Testis (tissue), 3 donors: Measurements from ENCODE around the gene FRMD4B. TPM values are rescaled to one million over a fixed set of nuclear protein-coding genes. Genes with fewer than 3 reads are reported as not detected.

Source experiments
- DNase-seq: peaks from one replicate; pipeline ENCODE4 v3.0.0-alpha.2; 2019
- H3K27ac ChIP-seq, 2 donors: fragments of 200-600 bp; sonication (generic); one replicate each; pipeline ENCODE4 v1.5.1; 2019
- H3K27me3 ChIP-seq: fragments of 200-600 bp; sonication (generic); one replicate; pipeline ENCODE4 v1.5.1; 2019
- H3K36me3 ChIP-seq: fragments of 200-600 bp; sonication (generic); one replicate; pipeline ENCODE4 v1.5.1; 2017; ENCODE audit warnings: low read depth; ENCODE audit errors: missing control alignments
- H3K4me1 ChIP-seq: fragments of 200-600 bp; sonication (generic); one replicate; pipeline ENCODE4 v1.5.1; 2019
- H3K4me3 ChIP-seq, 2 donors: fragments of 200-600 bp; sonication (generic); one replicate each; pipeline ENCODE4 v1.5.1; 2017 to 2019
- H3K9me3 ChIP-seq: fragments of 200-600 bp; sonication (generic); one replicate; pipeline ENCODE4 v1.5.1; 2017
- POLR2A ChIP-seq: fragments of 450-650 bp; IDR thresholded peaks from one replicate; pipeline ENCODE4 v1.6.1; 2017; ENCODE audit warnings: antibody characterized with exemption, mild to moderate bottlenecking, moderate library complexity
- WGBS, 2 donors: methylation state at CpG; one replicate each; pipeline ENCODE4 v1.1.5; 2018; 5-methylcytosine and 5-hydroxymethylcytosine counted together
- intact Hi-C: fragments of 100-400 bp; cut with DNase I; formaldehyde crosslinking; loops from one replicate; pipeline ENCODE4 v1.15.1; 2023; ENCODE audit warnings: low total_unique reads
- polyA plus RNA-seq: library from polyadenylated mRNA; stranded (reverse); fragments of 350-450 nt; fragmentation: Illumina TruSeq; extraction: RNeasy Lipid Tissue Mini Kit (QIAGEN cat#74804); gene quantifications from one replicate; pipeline ENCODE4 v1.2.3, GENCODE V29; 2014; ENCODE audit warnings: low read depth, low replicate concordance; ENCODE audit not compliant: insufficient read depth
- total RNA-seq, 2 donors: library from RNA; depleted of rRNA; stranded (reverse); fragments of >200 nt; gene quantifications; one replicate each; pipeline ENCODE4 v1.2.3, GENCODE V29; 2016
- TF ChIP-seq, protein P1 (sequence below), 3 experiments: fragments of 450-650 bp in 2 of 3; fragments of 200-600 bp in 1 of 3; sonication (generic) in 1 of 3; IDR thresholded peaks; one replicate each; pipeline ENCODE4 v1.5.1; 2016 to 2019; ENCODE audit warnings: antibody characterized with exemption in 3 of 3, mild to moderate bottlenecking in 2 of 3, moderate library complexity in 1 of 3

FRMD4B gene
- total and polyA plus RNA-seq, 3 donors from 2014 or later, result 10.2 to 17.8 (median 13.7) TPM

GRCh38 chr3:69241769-69242168 is 144.1 kb downstream of the FRMD4B start:
- Histone ChIP-seq H3K27ac (no peak overlapping the region), H3K9me3 (no peaks in the 10 kb centered on the region), H3K4me1 (no peaks in the 10 kb centered on the region), H3K27me3 (no peaks in the 10 kb centered on the region), H3K4me3 (no peak overlapping the region), H3K36me3 (no peaks in the 10 kb centered on the region)
- no peak for DNase-seq
- TF ChIP-seq POLR2A, result no peak
- TF ChIP-seq, protein P1, sequence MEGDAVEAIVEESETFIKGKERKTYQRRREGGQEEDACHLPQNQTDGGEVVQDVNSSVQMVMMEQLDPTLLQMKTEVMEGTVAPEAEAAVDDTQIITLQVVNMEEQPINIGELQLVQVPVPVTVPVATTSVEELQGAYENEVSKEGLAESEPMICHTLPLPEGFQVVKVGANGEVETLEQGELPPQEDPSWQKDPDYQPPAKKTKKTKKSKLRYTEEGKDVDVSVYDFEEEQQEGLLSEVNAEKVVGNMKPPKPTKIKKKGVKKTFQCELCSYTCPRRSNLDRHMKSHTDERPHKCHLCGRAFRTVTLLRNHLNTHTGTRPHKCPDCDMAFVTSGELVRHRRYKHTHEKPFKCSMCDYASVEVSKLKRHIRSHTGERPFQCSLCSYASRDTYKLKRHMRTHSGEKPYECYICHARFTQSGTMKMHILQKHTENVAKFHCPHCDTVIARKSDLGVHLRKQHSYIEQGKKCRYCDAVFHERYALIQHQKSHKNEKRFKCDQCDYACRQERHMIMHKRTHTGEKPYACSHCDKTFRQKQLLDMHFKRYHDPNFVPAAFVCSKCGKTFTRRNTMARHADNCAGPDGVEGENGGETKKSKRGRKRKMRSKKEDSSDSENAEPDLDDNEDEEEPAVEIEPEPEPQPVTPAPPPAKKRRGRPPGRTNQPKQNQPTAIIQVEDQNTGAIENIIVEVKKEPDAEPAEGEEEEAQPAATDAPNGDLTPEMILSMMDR (IDR thresholded peaks at IDR 0.05), result no peak
- intact Hi-C loops, result no loop called here
- WGBS, 2 donors, result 96 to 99% methylated on average over 4 of the region's 4 CpGs

GRCh38 chr3:69240651-69241568 is 145.0 kb downstream of the FRMD4B start:
- 75 to 79% methylated on average over 10 of the region's 10 CpGs for WGBS, 2 donors
- intact Hi-C loops, result no loop called here
- TF ChIP-seq, protein P1 (IDR thresholded peaks at IDR 0.05), result no peak
- TF ChIP-seq POLR2A, result no peak
- no peak overlapping the region for H3K4me3 ChIP-seq
- H3K27me3 ChIP-seq, result no peaks in the 10 kb centered on the region
- no peak for DNase-seq
- H3K36me3 ChIP-seq, result no peaks in the 10 kb centered on the region
- no peak overlapping the region for H3K27ac ChIP-seq
- H3K4me1 ChIP-seq, result no peaks in the 10 kb centered on the region
- no peaks in the 10 kb centered on the region for H3K9me3 ChIP-seq

DNA sequence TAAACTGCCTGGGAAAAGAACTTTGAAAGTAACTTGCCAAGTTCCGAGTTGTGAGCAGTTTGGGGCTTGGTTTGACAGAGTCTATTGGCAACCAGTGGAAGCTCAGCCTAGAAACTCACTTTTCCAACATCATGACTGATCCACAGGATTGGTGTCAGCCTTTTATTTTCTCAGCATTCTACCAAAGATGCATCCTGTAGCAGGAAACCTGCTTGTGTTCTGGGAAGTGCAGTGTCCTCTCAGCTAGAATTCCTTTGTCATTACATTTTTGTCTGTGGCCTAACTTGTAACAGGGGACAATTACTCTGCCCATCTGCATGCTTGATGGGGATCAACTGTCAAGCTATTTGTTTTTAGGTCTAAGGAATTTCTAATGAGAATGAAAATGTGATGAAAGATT is 146.8 kb downstream of the FRMD4B start:
- H3K9me3 ChIP-seq, result no peaks in the 10 kb centered on the region
- DNase-seq, result no peak
- intact Hi-C loops, result no loop called here
- no peak overlapping the region for H3K27ac ChIP-seq
- 65 to 68% methylated on average over 1 of the region's 1 CpG for WGBS, 2 donors
- TF ChIP-seq, protein P1 (IDR thresholded peaks at IDR 0.05), result no peak
- no peak for TF ChIP-seq POLR2A
- H3K27me3 ChIP-seq, result no peaks in the 10 kb centered on the region
- no peaks in the 10 kb centered on the region for H3K36me3 ChIP-seq
- no peaks in the 10 kb centered on the region for H3K4me1 ChIP-seq
- H3K4me3 ChIP-seq, result no peak overlapping the region

DNA sequence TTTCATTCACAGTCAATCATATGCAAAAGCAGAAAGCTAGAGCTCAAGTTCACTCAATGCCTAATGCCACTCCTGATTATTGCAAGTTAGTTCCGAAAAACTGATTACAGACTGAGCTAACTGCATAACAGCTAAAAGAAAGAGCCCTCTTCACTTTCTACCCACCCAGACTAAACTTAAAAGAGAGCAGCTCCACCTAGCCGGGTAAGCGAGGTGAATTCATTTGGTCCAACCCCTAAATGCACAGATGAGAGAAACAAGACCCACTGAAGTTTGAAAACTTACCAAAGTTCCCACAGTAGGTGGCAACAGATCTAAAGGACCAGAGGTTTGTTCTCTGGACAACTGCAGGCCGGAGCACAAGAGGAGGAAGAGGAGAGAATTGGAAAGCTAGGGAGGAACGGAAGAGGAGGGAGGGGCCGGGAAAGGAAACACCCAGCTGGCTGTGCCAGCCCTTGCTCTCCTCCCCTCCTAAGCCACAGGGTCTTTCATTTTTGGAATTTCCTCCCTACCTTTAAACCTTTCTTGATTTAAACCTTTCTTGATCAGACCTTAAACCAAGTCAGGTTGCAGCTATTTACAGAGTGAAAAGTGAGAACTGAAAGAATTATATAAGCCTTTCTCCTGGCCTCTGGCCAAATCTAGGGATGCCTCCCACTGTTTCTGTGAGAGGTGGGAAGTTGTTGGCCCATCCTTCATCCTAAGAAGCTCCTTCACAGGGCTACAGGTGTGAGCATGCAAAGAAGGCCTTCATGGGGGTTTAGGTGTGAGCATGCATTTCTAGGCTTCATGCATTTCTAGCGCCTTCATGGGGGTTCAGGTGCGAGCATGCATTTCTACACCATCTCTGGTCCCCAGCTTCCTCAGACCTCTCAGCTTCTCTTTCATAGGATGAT is 148.8 kb downstream of the FRMD4B start:
- no peaks in the 10 kb centered on the region for H3K36me3 ChIP-seq
- TF ChIP-seq, protein P1 (IDR thresholded peaks at IDR 0.05), result no peak
- no peak for TF ChIP-seq POLR2A
- intact Hi-C loops, result no loop called here
- H3K27ac ChIP-seq, result no peak overlapping the region
- 60 to 61% methylated on average over 8 of the region's 8 CpGs for WGBS, 2 donors
- H3K4me3 ChIP-seq, result no peak overlapping the region
- no peaks in the 10 kb centered on the region for H3K27me3 ChIP-seq
- H3K9me3 ChIP-seq, result no peaks in the 10 kb centered on the region
- no peaks in the 10 kb centered on the region for H3K4me1 ChIP-seq
- no peak for DNase-seq
